GM18520 (cell line): ENCODE results near the gene LGI2.

Experiments
- ATAC-seq: cut with Tn5 transposase; IDR thresholded peaks from one replicate; pipeline ENCODE4 v1.9.1; 2021; ENCODE audit not compliant: unreplicated experiment

LGI2 gene

GRCh38 chr4:24999392-25000089 lies 31.2 kb downstream of the LGI2 start:
- ATAC-seq, result no peak

- no peak for ATAC-seq
Measured at GRCh38 chr4:24995346-24995919, 35.3 kb downstream of the LGI2 start.

DNA sequence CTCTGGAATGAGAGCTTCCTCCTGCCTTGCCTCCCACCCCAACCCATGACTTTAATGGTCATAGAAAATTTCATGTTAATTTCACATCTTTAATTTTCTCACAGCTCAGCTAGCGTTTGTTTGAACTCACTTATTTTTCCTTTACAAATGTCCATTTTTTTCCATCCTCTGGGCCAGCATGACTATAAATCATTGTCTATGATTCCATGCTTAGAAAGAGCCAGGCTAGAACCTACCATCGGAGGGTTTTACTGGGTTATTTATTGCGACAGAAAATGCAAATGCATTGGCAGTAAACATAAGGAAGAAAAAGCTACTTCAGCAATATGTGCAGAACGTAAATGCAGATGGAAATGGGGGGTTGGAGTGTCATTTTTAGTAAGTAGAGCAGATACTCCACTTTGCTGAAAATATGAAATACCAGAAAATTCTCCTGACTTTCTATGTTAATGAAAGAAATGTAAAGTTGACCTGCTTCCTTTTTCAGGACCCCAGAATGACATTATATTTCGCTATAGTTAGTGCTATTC lies 37.1 kb downstream of the LGI2 start:
- no peak for ATAC-seq

DNA sequence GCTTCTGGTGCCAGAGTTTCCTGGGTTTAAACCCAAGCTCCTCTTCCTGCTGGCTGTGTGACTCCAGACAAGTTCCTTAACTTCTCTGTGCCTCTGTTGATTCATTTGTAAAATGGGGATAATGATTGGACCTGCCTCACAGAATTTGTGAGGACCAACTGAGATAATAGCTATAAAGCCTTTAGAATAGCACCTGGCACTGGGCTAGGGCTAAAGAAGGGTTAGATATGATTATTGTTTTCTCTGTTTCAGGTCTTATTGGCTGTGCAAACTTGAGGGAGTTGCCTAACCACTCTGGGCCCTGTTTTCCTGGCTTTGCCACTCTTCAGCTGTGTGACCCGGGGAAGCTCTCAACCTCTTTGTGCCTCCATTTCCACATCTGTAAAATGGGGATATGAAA lies 37.8 kb downstream of the LGI2 start:
- no peak for ATAC-seq

GRCh38 chr4:24991015-24991414 lies 39.7 kb downstream of the LGI2 start:
- ATAC-seq, result no peak

GRCh38 chr4:24989327-24989726 lies 41.4 kb downstream of the LGI2 start:
- no peak for ATAC-seq

DNA sequence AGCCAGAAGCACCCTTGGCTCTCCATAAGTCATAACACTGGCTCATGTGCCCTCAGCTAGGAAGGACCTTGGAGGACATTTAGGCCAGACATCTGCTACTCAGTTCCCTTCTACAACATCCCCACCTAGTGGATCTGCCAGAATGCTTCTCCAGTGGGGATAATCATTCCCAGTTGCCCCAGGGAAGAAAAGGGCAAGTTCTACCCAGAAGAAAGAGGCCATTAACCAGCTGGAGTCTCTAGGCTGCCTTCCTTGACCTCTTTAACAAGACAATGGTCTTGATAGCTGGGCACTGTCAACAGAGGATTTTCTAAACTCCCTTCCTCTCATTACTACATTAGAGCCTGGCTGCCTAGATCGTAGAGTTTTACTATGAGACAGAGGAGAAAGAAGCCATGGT lies 42.0 kb downstream of the LGI2 start:
- ATAC-seq, result no peak

DNA sequence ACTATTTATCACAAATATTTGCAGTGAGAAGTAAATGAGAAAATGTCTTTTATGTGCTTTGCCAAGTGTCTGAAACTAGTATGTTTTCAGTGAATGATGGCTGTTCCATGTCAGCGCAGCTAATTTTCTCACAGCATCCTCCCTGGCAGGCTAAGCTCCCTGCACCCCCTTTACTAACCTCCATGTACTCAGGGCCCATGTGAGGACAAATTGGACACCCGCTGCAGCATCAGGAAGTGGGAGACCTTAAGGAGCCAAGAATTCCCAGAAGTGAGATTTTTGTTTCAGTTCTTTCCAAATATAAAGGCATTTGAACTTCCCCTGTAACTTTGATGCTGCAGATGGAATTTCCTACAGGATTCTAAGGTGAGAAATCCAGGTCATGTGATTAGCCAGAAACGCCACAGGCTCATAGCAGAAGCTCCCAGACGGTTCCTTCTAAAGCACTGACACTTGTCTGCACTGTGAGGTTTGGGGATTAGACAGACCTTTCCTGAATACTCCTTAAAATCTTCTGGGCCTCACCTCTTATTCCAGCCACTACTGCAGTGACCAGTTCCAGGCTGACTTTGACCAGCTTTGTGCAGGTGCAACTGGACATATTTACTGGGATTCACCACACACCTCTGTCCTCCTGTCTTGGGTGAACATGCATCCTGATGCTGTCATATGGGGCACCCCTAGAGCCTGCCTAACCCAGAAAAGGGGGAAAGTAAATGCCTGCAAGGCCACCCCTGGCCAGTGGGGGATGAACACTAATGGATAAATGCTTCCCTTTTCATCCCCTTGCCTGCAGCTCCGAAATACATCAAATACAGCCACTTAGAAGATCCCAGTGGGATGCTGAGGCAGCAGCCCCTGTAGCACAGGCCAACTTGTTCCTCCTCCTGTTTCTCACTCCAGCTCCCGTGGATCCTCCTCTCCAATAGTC lies 45.9 kb downstream of the LGI2 start:
- ATAC-seq, result no peak

DNA sequence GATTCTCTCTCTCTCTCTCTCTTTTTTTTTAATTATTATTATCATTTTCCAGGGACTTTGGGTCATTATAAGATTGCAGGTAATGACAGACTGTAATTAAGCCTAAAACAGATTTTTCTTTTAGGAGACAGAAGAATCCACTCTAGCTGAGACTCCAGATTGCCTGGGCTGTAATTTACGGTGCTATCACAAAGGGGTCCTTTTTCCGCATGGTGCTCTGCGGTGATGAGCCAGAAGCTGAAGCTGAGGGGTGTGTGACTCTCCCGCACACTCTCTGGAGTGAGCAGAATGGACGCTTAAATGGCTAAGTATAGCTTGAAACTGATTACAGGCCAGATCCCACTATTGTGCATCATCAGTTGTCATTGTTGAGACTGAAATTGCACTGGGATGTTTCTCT lies 50.0 kb downstream of the LGI2 start:
- no peak for ATAC-seq

GRCh38 chr4:24980064-24980690 lies 50.6 kb downstream of the LGI2 start:
- ATAC-seq, result no peak

DNA sequence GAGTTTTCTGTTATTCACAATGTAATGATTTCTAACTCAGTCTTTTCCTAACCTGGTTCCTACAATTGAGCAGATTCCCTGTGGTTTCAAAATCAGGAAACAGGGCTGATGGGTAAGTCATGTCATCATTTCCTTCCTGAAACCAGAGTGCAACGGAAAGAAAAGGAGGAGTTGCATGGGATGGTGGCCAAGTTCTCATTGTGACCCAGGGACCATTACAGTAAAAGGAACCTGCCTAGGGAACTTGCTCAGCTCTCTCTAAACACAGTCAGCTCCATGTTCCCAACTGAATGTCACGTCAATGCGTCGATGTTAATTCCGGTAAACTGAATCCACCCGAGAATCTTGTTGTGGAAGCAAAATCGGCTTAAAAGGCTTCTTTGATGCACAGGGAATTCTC lies 51.2 kb downstream of the LGI2 start:
- ATAC-seq, result no peak

- no peak for ATAC-seq
Measured at GRCh38 chr4:24978291-24979075, 52.3 kb downstream of the LGI2 start.

DNA sequence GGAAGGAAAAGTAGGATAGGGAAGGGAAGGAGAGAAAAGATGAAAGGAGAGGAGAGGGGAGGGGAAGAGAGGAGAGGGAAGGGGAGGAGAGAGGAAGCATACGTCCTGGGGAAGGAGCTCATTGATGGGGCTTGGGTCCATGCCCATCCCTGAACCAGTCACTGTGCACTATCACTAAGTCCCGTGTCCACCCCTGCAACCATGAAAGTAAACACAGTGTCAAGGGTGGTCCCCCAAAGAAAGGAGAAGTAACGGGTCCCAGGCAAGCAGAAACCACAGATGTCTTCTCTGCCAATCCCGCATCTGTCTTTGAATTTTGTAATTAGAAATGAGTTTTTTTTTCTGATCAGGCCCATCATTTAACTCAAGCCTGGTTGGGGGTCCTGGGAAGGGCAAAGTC lies 55.2 kb downstream of the LGI2 start:
- no peak for ATAC-seq

GRCh38 chr4:24973747-24974601 lies 56.8 kb downstream of the LGI2 start:
- no peak for ATAC-seq

DNA sequence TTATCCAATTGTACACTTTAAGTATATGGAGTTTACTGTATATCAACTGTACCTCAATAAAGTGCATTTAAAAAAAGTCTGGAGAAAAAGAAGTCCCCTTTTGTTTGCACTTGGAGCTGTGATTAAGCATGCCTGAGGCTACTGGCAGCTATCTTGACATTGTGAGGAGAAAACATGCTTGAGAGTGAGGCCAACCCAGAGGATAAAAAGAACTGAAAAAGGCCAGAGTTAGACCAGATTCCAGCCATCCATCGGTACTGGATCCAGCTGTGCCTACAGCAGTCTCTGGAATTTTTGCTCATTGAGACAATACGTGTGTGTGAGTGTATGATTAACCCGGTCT lies 57.4 kb downstream of the LGI2 start:
- no peak for ATAC-seq

- no peak for ATAC-seq
Measured at GRCh38 chr4:24971192-24971591, 59.6 kb downstream of the LGI2 start.

- ATAC-seq, result no peak
Measured at GRCh38 chr4:24970635-24971034, 60.1 kb downstream of the LGI2 start.

DNA sequence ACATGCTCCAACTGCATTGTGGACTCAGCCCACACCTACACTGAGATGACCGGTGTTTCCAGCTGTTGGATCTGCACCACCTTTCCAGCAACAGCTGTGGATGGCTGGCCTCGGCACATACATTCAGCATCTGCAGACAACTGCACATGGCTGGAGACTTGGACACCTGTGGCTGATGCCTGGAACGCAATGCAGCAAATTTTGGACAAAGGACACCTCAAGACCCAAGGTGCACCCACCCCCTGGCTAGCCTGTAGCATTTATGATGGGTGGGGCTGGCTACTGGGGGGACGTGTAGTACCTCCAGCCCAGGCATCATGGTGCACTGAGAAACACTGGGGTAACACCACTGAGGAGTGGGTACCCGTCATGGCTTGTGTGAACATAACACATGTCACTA lies 60.6 kb downstream of the LGI2 start:
- no peak for ATAC-seq

DNA sequence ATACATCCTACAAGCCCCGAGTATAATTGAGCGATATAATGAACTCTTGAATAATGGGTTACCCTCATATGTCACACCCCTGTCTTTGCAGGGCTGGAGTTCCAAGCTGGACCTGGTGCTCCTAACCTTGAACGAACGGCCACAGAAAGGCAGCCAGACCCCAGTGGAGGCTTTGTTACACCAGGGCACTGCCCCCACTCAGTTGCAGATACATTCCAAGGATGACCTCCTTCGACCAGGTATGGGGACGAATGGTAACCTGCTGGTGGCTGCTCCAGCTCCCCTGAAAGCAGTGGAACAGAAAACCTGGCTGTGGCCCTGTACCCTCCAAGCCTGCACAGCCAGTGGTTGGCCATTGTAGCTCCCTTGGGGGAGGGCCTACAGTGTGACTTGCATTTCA lies 61.3 kb downstream of the LGI2 start:
- ATAC-seq, result no peak

DNA sequence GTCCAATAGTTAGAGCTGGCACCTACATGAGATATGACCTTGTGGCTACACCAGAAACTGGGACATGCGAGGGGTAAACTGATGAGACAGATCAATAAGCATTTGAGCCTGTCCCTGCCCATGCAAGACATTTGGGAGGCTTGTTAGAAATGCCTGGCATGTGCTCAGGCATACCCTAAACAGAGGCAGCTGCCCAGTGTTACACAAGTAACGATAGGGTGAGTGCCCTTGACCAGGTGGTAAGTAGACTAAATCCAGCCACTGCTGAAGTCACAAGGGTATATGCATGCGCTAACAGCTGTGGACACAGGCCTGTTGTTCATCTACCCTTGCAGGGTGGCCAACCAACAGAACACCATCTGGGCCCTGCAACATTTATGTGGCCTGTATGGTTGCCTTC lies 61.8 kb downstream of the LGI2 start:
- no peak for ATAC-seq
